Muscle layer of duodenum (tissue), 2 donors: Measurements from ENCODE around the gene EIF4ENIF1.
A peak's percentile ranks its signal among the peaks of the same experiment; 100 is the strongest.
"Not testable (repeated sequence)": the region's sequence is repeated elsewhere in the genome, so short reads cannot be mapped to it uniquely, and the experiment has no call there.

Experiments used
- H3K27ac ChIP-seq: one replicate; pipeline ENCODE4 v1.7.0; 2013; ENCODE audit warnings: mild to moderate bottlenecking, low read length
- H3K27me3 ChIP-seq: one replicate; pipeline ENCODE4 v1.7.0; 2013; ENCODE audit warnings: low read depth, mild to moderate bottlenecking, control low read depth, low read length
- H3K36me3 ChIP-seq, 2 donors: one replicate each; pipeline ENCODE4 v1.7.0; 2013; ENCODE audit warnings: low read length in 2 of 2, control low read depth in 1 of 2, mild to moderate bottlenecking in 1 of 2; ENCODE audit not compliant: insufficient read depth in 2 of 2, control insufficient read depth in 1 of 2
- H3K4me1 ChIP-seq, 2 donors: one replicate each; pipeline ENCODE4 v1.7.0; 2013; ENCODE audit warnings: low read length in 2 of 2, mild to moderate bottlenecking in 2 of 2, control low read depth in 1 of 2, moderate library complexity in 1 of 2; ENCODE audit not compliant: insufficient read depth in 2 of 2, control insufficient read depth in 1 of 2
- H3K4me3 ChIP-seq, 2 donors: one replicate each; pipeline ENCODE4 v1.7.0; 2013; ENCODE audit warnings: low read length in 2 of 2, low read depth in 1 of 2, mild to moderate bottlenecking in 1 of 2
- H3K9me3 ChIP-seq, 2 donors: one replicate each; pipeline ENCODE4 v1.7.0; 2013; ENCODE audit warnings: low read length in 2 of 2, control low read depth in 1 of 2, mild to moderate bottlenecking in 1 of 2; ENCODE audit not compliant: control insufficient read depth in 1 of 2
- donor health status: healthy.

Gene EIF4ENIF1

GRCh38 chr22:31508536-31508935 lies 18.9 kb upstream of the EIF4ENIF1 start:
- H3K36me3 ChIP-seq = peaks cover 0 to 7% of the 10 kb centered on the region in 2 donors
- H3K4me3 ChIP-seq = no peak overlapping the region
- no peaks in the 10 kb centered on the region for H3K9me3 ChIP-seq
- H3K4me1 ChIP-seq = no peaks in the 10 kb centered on the region
- no peaks in the 10 kb centered on the region for H3K27me3 ChIP-seq
- no peak overlapping the region for H3K27ac ChIP-seq

DNA sequence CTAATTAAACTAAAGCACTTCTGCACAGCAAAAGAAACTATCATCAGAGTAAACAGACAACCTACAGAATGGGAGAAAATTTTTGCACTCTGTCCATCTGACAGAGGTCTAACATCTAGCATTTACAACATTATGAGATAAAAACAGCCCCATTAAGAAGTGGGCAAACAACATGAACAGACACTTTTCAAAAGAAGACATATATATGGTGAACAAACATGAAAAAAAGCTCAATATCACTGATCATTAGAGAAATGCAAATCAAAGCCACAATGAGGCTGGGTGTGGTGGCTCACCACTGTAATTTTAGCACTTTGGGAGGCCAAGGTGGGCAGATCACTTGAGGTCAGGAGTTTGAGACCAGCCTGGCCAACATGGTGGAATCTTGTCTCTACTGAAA lies 17.9 kb upstream of the EIF4ENIF1 start:
- not testable (repeated sequence) for H3K27ac ChIP-seq, H3K9me3 ChIP-seq, H3K36me3 ChIP-seq, H3K4me1 ChIP-seq, H3K27me3 ChIP-seq, H3K4me3 ChIP-seq

- no peak overlapping the region for H3K4me3 ChIP-seq
- H3K4me1 ChIP-seq = no peaks in the 10 kb centered on the region
- H3K27me3 ChIP-seq = no peaks in the 10 kb centered on the region
- no peaks in the 10 kb centered on the region for H3K9me3 ChIP-seq
- H3K36me3 ChIP-seq = peaks cover 0 to 7% of the 10 kb centered on the region in 2 donors
- H3K27ac ChIP-seq = no peak overlapping the region
These were observed 14.6 kb upstream of the EIF4ENIF1 start for GRCh38 chr22:31504282-31504681.

- Histone ChIP-seq H3K36me3 (no peaks in the 10 kb centered on the region), H3K4me3 (no peak overlapping the region), H3K27me3 (no peaks in the 10 kb centered on the region), H3K4me1 (no peaks in the 10 kb centered on the region), H3K27ac (no peak overlapping the region), H3K9me3 (no peaks in the 10 kb centered on the region)
These were observed 13.7 kb upstream of the EIF4ENIF1 start for GRCh38 chr22:31503211-31503964.

DNA sequence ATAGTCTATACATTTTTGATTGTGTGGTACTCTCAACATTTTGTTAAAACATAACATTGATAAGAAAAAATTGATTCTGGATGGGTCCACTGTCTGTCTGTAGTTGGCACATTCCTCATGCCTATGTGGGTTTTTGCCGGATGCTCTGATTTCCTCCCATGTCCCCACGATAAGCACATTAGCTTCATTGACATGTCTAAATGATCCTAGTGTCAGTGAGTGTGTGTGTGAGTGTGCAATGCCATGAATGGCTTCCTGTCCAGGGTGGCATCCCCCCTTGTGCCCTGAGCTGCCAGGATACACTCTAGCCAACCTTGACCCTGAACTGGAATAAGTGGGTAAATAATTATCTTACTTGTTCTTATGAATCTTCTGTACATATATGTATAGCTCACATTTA lies 12.1 kb upstream of the EIF4ENIF1 start:
- peaks cover 0 to 4% of the 10 kb centered on the region in 2 donors for H3K4me1 ChIP-seq
- H3K27ac ChIP-seq = no peak overlapping the region
- no peak overlapping the region for H3K4me3 ChIP-seq
- H3K36me3 ChIP-seq = no peaks in the 10 kb centered on the region
- no peaks in the 10 kb centered on the region for H3K27me3 ChIP-seq
- H3K9me3 ChIP-seq = no peaks in the 10 kb centered on the region

- Histone ChIP-seq H3K9me3 (no peaks in the 10 kb centered on the region), H3K27ac (peak overlapping the region; percentile 51), H3K4me1 (peaks cover 4 to 5% of the 10 kb centered on the region in 2 donors), H3K36me3 (no peaks in the 10 kb centered on the region), H3K27me3 (no peaks in the 10 kb centered on the region), H3K4me3 (peak overlapping the region; percentile 73 to 88)
These were observed 7.7 kb upstream of the EIF4ENIF1 start for GRCh38 chr22:31497148-31497938.

GRCh38 chr22:31496735-31497146 lies 7.1 kb upstream of the EIF4ENIF1 start:
- Histone ChIP-seq H3K9me3 (no peaks in the 10 kb centered on the region), H3K36me3 (no peaks in the 10 kb centered on the region), H3K27me3 (no peaks in the 10 kb centered on the region), H3K4me3 (peak overlapping the region; percentile 73 to 88), H3K4me1 (peaks cover 4 to 5% of the 10 kb centered on the region in 2 donors), H3K27ac (peak overlapping the region; percentile 62)

DNA sequence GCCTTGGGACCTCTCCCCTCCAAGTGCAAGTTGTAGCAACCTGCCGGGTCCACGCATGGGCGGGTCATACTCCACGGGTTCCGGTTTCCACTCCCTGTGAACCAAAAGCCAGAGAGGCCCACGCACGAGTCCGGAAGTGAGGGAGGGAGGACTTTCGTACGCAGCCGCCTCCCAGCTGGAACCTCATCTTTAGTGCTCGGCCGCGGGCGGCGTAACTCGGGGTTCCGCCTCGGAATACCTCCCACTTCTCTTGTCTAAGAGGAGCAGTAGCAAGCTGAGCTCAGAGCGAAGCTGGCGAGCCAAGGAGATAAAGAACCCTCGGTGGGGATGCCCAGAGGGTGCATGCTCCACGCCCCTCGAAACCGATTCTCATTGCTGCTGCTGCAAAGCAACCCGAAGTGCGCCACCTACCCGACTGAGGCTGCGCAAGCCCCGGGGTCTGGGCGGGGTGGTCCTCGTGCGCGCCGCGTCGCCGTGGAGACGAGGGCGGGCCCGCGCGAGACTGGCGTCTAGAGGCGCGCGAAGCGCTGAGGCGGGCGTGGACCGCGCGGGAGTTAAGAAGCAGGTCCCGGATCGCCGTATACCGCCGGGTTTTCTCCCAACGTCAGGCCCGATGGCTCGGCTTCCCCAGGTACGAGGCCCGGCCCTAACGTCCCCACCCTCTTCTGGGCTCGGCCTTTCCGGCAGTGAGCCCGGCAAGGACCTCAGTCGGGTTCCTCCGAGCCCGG lies 6.5 kb upstream of the EIF4ENIF1 start, which contains the start of gene SFI1:
SFI1 (plus strand) TSS at position 530 of the 728 bp plus-strand sequence. CDS start 11,749 bp downstream, outside the sequence.
- H3K27ac ChIP-seq = peak within 1 kb of the TSS; percentile 62
- peak within 1 kb of the TSS; percentile 73 to 88 for H3K4me3 ChIP-seq
- no peaks in the 10 kb centered on the region for H3K9me3 ChIP-seq
- H3K36me3 ChIP-seq = no peaks in the 10 kb centered on the region
- H3K4me1 ChIP-seq = peaks cover 6 to 7% of the 10 kb centered on the region in 2 donors
- no peaks in the 10 kb centered on the region for H3K27me3 ChIP-seq

DNA sequence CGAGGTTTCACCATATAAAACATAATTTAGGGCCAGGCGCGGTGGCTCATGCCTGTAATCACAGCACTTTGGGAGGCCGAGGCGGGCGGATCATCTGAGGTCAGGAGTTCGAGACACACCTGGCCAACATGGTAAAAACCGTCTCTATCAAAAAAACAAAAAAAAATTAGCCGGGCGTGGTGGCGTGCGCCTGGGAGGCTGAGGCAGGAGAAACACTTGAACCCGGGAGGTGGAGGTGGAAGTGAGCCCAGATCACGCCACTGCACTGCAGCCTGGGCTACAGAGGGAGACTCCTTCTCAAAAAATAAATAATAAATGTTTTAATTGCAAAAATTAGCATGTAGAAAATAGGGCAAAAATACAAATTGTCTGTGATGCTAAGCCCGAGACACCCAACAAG lies 5.7 kb upstream of the EIF4ENIF1 start:
- Histone ChIP-seq H3K27ac (peak overlapping the region; percentile 62), H3K36me3 (peaks cover 0 to 1% of the 10 kb centered on the region in 2 donors), H3K4me3 (peak overlapping the region; percentile 73 to 88), H3K27me3 (no peaks in the 10 kb centered on the region), H3K4me1 (peaks cover 13 to 14% of the 10 kb centered on the region in 2 donors), H3K9me3 (no peaks in the 10 kb centered on the region)

- H3K4me1 ChIP-seq = peaks cover 14 to 17% of the 10 kb centered on the region in 2 donors
- not testable (repeated sequence) for H3K9me3 ChIP-seq, H3K27ac ChIP-seq, H3K36me3 ChIP-seq, H3K27me3 ChIP-seq, H3K4me3 ChIP-seq
These were observed 3.7 kb upstream of the EIF4ENIF1 start for GRCh38 chr22:31493355-31493754.

DNA sequence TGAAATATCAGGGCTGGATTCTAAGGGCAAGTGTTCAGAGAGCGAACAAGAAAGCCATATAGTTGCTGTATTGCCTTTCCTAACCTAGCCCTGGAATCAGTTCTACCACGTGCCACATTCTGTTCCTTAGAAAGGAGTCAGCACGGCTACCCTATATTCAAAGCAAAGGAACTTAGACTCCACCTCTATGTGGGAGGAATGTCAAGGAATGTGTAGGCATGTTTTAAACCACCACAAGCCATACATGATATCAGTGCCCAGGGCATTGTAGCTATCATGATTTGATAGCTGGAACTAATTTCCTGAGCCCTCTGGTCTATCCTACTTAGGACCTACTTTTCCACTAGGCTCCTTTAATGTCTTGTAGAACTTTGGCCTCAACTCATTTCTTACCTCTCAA lies 2.5 kb upstream of the EIF4ENIF1 start:
- Histone ChIP-seq H3K27me3 (no peaks in the 10 kb centered on the region), H3K4me1 (peaks cover 11 to 22% of the 10 kb centered on the region in 2 donors), H3K4me3 (no peak overlapping the region), H3K36me3 (peaks cover 0 to 4% of the 10 kb centered on the region in 2 donors), H3K9me3 (no peaks in the 10 kb centered on the region), H3K27ac (no peak overlapping the region)
